Daoy (cell line): ENCODE data around the gene CDC42EP1. TPM values are rescaled to one million over a fixed set of nuclear protein-coding genes. Genes with fewer than 3 reads are reported as not detected.
"Not testable (repeated sequence)": the region's sequence is repeated elsewhere in the genome, so short reads cannot be mapped to it uniquely, and the experiment has no call there.

ENCODE experiments used
- DNase-seq: peaks from one replicate; pipeline ENCODE4 v3.0.0-alpha.2; 2015; ENCODE audit warnings: low read depth
- total RNA-seq: library from RNA; depleted of rRNA; stranded (reverse); fragments of >200 nt; shearing (Covaris generic); gene quantifications from 2 replicates; pipeline ENCODE4 v1.2.3, GENCODE V29; 2014

Gene CDC42EP1
- total RNA-seq, 1 experiment from 2014 or later, result 11.8 TPM

- no peak for DNase-seq
Observed at GRCh38 chr22:37581504-37581903, 21.2 kb downstream of the CDC42EP1 start.

- DNase-seq, result no peak
Observed at GRCh38 chr22:37582526-37582925, 22.2 kb downstream of the CDC42EP1 start.

- no peak for DNase-seq
Observed at GRCh38 chr22:37588546-37589215, 28.4 kb downstream of the CDC42EP1 start.

- no peak for DNase-seq
Observed at GRCh38 chr22:37589636-37590035, 29.4 kb downstream of the CDC42EP1 start.

- not testable (repeated sequence) for DNase-seq
Observed at GRCh38 chr22:37591081-37591480, 30.8 kb downstream of the CDC42EP1 start.

- no peak for DNase-seq
Observed at GRCh38 chr22:37591823-37592404, 31.6 kb downstream of the CDC42EP1 start.

GRCh38 chr22:37594237-37594636 lies 34.0 kb downstream of the CDC42EP1 start:
- no peak for DNase-seq

GRCh38 chr22:37599153-37599552 lies 38.9 kb downstream of the CDC42EP1 start:
- no peak for DNase-seq

- no peak for DNase-seq
Observed at GRCh38 chr22:37601203-37601539, 40.9 kb downstream of the CDC42EP1 start.

GRCh38 chr22:37601540-37602442 lies 41.5 kb downstream of the CDC42EP1 start:
- peak; percentile 68 for DNase-seq

- DNase-seq, result not testable (repeated sequence)
Observed at GRCh38 chr22:37602546-37603277, 42.4 kb downstream of the CDC42EP1 start.

GRCh38 chr22:37604074-37604473 lies 43.8 kb downstream of the CDC42EP1 start:
- DNase-seq, result no peak

- no peak for DNase-seq
Observed at GRCh38 chr22:37604875-37605274, 44.6 kb downstream of the CDC42EP1 start.

- DNase-seq, result peak; percentile 86
Observed at GRCh38 chr22:37607010-37607934, 47.0 kb downstream of the CDC42EP1 start.

GRCh38 chr22:37607935-37608476 lies 47.7 kb downstream of the CDC42EP1 start:
- no peak for DNase-seq

GRCh38 chr22:37608477-37609239 lies 48.4 kb downstream of the CDC42EP1 start, which contains the start of gene GGA1:
GGA1 (plus strand) TSS chr22:37608834; CDS start chr22:37608861, 27 bp downstream.
- peak; percentile 98 for DNase-seq

- DNase-seq, result no peak
Observed at GRCh38 chr22:37609240-37610152, 49.2 kb downstream of the CDC42EP1 start.

- not testable (repeated sequence) for DNase-seq
Observed at GRCh38 chr22:37610153-37610475, 49.8 kb downstream of the CDC42EP1 start.
